ENCODE measurements around the gene MPP2. TPM values are rescaled to one million over a fixed set of nuclear protein-coding genes. Genes with fewer than 3 reads are reported as not detected.

The MPP2 gene
- polyA plus RNA-seq, 4 donors = 0.27 to 1.8 (median 1.1) TPM; not detected in 1

GRCh38 chr17:43829738-43830137 lies 77.6 kb downstream of the MPP2 start:
- Histone ChIP-seq H3K36me3 (ENCODE audit: control insufficient read depth in 3 of 3, insufficient read depth in 2 of 3, low read depth in 1 of 3, low read length in 3 of 3) (peaks cover 0 to 12% (median 0%) of the 10 kb centered on the region in 3 donors), H3K27ac (ENCODE audit: low read depth in 1 of 3, low read length in 2 of 3) (no peak overlapping the region), H3K9me3 (ENCODE audit: control insufficient read depth in 2 of 2, insufficient read depth in 1 of 2, low read depth in 1 of 2, low read length in 1 of 2) (no peaks in the 10 kb centered on the region), H3K4me1 (ENCODE audit: control insufficient read depth in 3 of 3, insufficient read depth in 2 of 3, low read depth in 1 of 3, low read length in 2 of 3) (peaks cover 0 to 11% (median 3%) of the 10 kb centered on the region in 3 donors), H3K4me3 (ENCODE audit: low read depth in 1 of 3, low read length in 3 of 3) (no peak overlapping the region), H3K27me3 (ENCODE audit: control insufficient read depth in 3 of 3, insufficient read depth in 3 of 3, low read length in 3 of 3) (peaks cover 0 to 19% (median 0%) of the 10 kb centered on the region in 3 donors)
- WGBS, 3 donors = 94 to 96% (median 96%) methylated on average over 12 to 14 of the region's 14 CpGs
- DNase-seq (no peak), FAIRE-seq (no peak)

- WGBS, 3 donors = 92 to 94% (median 92%) methylated on average over 9 of the region's 9 CpGs
Measured at GRCh38 chr17:43827596-43827995, 79.7 kb downstream of the MPP2 start.

GRCh38 chr17:43826206-43826605 lies 81.1 kb downstream of the MPP2 start:
- Histone ChIP-seq H3K9me3 (ENCODE audit: control insufficient read depth in 2 of 2, insufficient read depth in 1 of 2, low read depth in 1 of 2, low read length in 1 of 2) (no peaks in the 10 kb centered on the region), H3K27ac (ENCODE audit: low read depth in 1 of 3, low read length in 2 of 3) (no peak overlapping the region), H3K27me3 (ENCODE audit: control insufficient read depth in 3 of 3, insufficient read depth in 3 of 3, low read length in 3 of 3) (no peaks in the 10 kb centered on the region), H3K36me3 (ENCODE audit: control insufficient read depth in 3 of 3, insufficient read depth in 2 of 3, low read depth in 1 of 3, low read length in 3 of 3) (peaks cover 0 to 15% (median 0%) of the 10 kb centered on the region in 3 donors), H3K4me1 (ENCODE audit: control insufficient read depth in 3 of 3, insufficient read depth in 2 of 3, low read depth in 1 of 3, low read length in 2 of 3) (peaks cover 0 to 4% (median 3%) of the 10 kb centered on the region in 3 donors), H3K4me3 (ENCODE audit: low read depth in 1 of 3, low read length in 3 of 3) (no peak overlapping the region)
- DNase-seq = no peak
- 94 to 95% (median 95%) methylated on average over 7 of the region's 7 CpGs for WGBS, 3 donors
- FAIRE-seq = no peak

More at GRCh38 chr17:43827596-43827995, 79.7 kb downstream of the MPP2 start:
- H3K27ac ChIP-seq (ENCODE audit: low read depth in 1 of 3, low read length in 2 of 3) = no peak overlapping the region
- no peak overlapping the region for H3K4me3 ChIP-seq (ENCODE audit: low read depth in 1 of 3, low read length in 3 of 3)
- no peaks in the 10 kb centered on the region for H3K9me3 ChIP-seq (ENCODE audit: control insufficient read depth in 2 of 2, insufficient read depth in 1 of 2, low read depth in 1 of 2, low read length in 1 of 2)
- no peak for FAIRE-seq
- peaks cover 0 to 4% (median 0%) of the 10 kb centered on the region in 3 donors for H3K27me3 ChIP-seq (ENCODE audit: control insufficient read depth in 3 of 3, insufficient read depth in 3 of 3, low read length in 3 of 3)
- H3K36me3 ChIP-seq (ENCODE audit: control insufficient read depth in 3 of 3, insufficient read depth in 2 of 3, low read depth in 1 of 3, low read length in 3 of 3) = peaks cover 0 to 15% (median 0%) of the 10 kb centered on the region in 3 donors
- no peak for DNase-seq
- peaks cover 4 to 7% (median 4%) of the 10 kb centered on the region in 3 donors for H3K4me1 ChIP-seq (ENCODE audit: control insufficient read depth in 3 of 3, insufficient read depth in 2 of 3, low read depth in 1 of 3, low read length in 2 of 3)

GRCh38 chr17:43825567-43825966 lies 81.8 kb downstream of the MPP2 start:
- WGBS, 3 donors = 92 to 96% (median 94%) methylated on average over 12 of the region's 12 CpGs

More at GRCh38 chr17:43825567-43825966, 81.8 kb downstream of the MPP2 start:
- FAIRE-seq (no peak), DNase-seq (no peak)
- Histone ChIP-seq H3K4me1 (ENCODE audit: control insufficient read depth in 3 of 3, insufficient read depth in 2 of 3, low read depth in 1 of 3, low read length in 2 of 3) (peaks cover 0 to 4% (median 3%) of the 10 kb centered on the region in 3 donors), H3K9me3 (ENCODE audit: control insufficient read depth in 2 of 2, insufficient read depth in 1 of 2, low read depth in 1 of 2, low read length in 1 of 2) (no peaks in the 10 kb centered on the region), H3K36me3 (ENCODE audit: control insufficient read depth in 3 of 3, insufficient read depth in 2 of 3, low read depth in 1 of 3, low read length in 3 of 3) (peaks cover 0 to 11% (median 0%) of the 10 kb centered on the region in 3 donors), H3K27ac (ENCODE audit: low read depth in 1 of 3, low read length in 2 of 3) (no peak overlapping the region), H3K27me3 (ENCODE audit: control insufficient read depth in 3 of 3, insufficient read depth in 3 of 3, low read length in 3 of 3) (no peaks in the 10 kb centered on the region), H3K4me3 (ENCODE audit: low read depth in 1 of 3, low read length in 3 of 3) (no peak overlapping the region)

Other genes starting within 250 kb of the MPP2 start
- gene MEOX1, start 245.6 kb downstream of the MPP2 start, polyA plus RNA-seq = 1 to 10 TPM in 2 of 4 donors, not detected in 2; 2.6 to 7.1 TPM
- under 1 TPM in 1 of 4 donors, not detected in 3; 0.04 TPM for gene SOST, start 148.7 kb downstream of the MPP2 start, polyA plus RNA-seq
- gene DUSP3, start 128.6 kb downstream of the MPP2 start, polyA plus RNA-seq = 10 to 100 TPM; 31.1 to 88.6 (median 72.2) TPM
- gene CFAP97D1, start 127.1 kb downstream of the MPP2 start, polyA plus RNA-seq = under 1 TPM in 1 of 4 donors, not detected in 3; 0.03 TPM
- gene MPP3, start 74.4 kb downstream of the MPP2 start, polyA plus RNA-seq = 1 to 10 TPM; 1.2 to 5.4 (median 2.6) TPM
- 1 to 10 TPM in 1 of 4 donors, under 1 TPM in 2, not detected in 1; 0.30 to 2.0 (median 0.81) TPM for gene CD300LG, start 60.4 kb downstream of the MPP2 start, polyA plus RNA-seq
- 1 to 10 TPM in 1 of 4 donors, not detected in 3; 5.5 TPM for gene PPY, start 34.9 kb upstream of the MPP2 start, polyA plus RNA-seq
- gene PYY, start 46.4 kb upstream of the MPP2 start, polyA plus RNA-seq = 100 to 1,000 TPM in 1 of 4 donors, 10 to 100 TPM in 1, 1 to 10 TPM in 1, not detected in 1; 1.8 to 192 (median 10.5) TPM
- gene NAGS, start 97.1 kb upstream of the MPP2 start, polyA plus RNA-seq = 10 to 100 TPM; 16.8 to 58.6 (median 50.6) TPM
- 10 to 100 TPM; 11.3 to 47.5 (median 27.7) TPM for gene TMEM101, start 107.4 kb upstream of the MPP2 start, polyA plus RNA-seq
- 10 to 100 TPM; 24.8 to 36.4 (median 28.2) TPM for gene LSM12, start 159.1 kb upstream of the MPP2 start, polyA plus RNA-seq
- 10 to 100 TPM; 17.6 to 69.2 (median 39.3) TPM for gene G6PC3, start 163.2 kb upstream of the MPP2 start, polyA plus RNA-seq
- 10 to 100 TPM; 10.1 to 39.9 (median 17.3) TPM for gene HDAC5, start 216.1 kb upstream of the MPP2 start, polyA plus RNA-seq
- gene HROB, start 234.4 kb upstream of the MPP2 start, polyA plus RNA-seq = 1 to 10 TPM in 3 of 4 donors, not detected in 1; 1.4 to 3.0 (median 2.3) TPM